Epithelial cell of prostate (primary cell): ENCODE results near the gene STX12.
"Not testable (repeated sequence)": the region's sequence is repeated elsewhere in the genome, so short reads cannot be mapped to it uniquely, and the experiment has no call there.

Experiments used
- DNase-seq: peaks from one replicate; pipeline ENCODE4 v3.0.0-alpha.2; 2011; ENCODE audit warnings: low read depth, low spot score
- H3K27ac ChIP-seq: fragments of 450-650 bp; 2 replicates; pipeline ENCODE4 v1.5.1; 2017; ENCODE audit warnings: mild to moderate bottlenecking

Gene STX12

GRCh38 chr1:27864264-27864895 is 91.4 kb downstream of the STX12 start:
- DNase-seq = no peak
- peak overlapping the region; percentile 35 for H3K27ac ChIP-seq

DNA sequence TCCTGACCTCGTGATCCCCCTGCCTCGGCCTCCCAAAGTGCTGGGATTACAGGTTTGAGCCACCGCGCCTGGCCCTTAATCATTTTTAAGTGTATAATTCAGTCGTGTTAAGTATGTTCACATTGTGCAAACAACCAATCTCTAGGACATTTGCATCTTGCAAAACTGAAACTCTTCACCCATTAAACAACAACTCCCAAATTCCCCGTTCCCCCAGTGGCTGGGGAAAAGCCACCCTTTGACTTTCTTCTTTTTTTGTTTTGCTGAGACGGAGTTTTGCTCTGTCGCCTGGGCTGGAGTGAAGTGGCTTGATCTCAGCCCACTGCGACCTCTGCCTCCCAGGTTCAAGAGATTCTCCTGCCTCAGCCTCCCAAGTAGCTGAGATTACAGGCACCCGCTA is 92.8 kb downstream of the STX12 start:
- no peak overlapping the region for H3K27ac ChIP-seq
- DNase-seq = no peak

DNA sequence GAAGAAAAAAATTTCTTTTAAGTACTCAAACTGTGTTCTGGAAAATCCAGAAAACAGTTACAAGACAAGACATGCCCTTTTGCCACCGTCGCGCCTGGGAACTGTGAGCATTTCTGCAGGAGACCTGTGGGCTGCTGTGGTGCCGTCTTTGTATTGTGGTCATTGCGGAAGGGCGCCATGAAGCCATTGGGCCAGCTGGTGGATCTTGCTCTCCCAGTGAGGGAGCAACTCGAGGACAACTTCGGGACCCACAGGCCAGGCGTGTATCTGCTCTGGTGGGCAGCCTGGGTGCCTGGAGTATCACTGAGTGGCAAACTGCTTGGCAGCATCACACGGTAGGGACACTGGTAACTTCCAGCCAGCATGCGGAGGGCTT is 95.5 kb downstream of the STX12 start:
- no peak for DNase-seq
- no peak overlapping the region for H3K27ac ChIP-seq

- DNase-seq = no peak
- H3K27ac ChIP-seq = no peak overlapping the region
Measured at GRCh38 chr1:27868932-27869718, 96.1 kb downstream of the STX12 start.

DNA sequence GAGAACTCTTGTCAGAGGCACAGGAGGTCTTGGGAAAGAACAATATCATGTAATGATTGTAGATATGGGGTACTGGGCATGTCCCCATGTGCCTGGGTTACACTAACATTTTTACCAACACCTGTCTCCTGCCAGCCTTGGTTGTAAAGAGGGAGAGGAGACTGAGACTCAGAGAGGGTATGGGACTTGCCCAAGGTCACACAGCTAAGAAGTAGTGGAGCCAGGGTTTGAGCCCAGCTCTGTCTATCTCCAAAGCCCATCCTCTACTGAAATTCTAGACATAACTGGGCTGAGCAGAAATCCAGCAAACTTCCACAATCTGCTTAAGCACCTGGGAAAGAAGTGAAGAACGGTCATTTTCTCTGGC is 96.7 kb downstream of the STX12 start:
- DNase-seq = no peak
- no peak overlapping the region for H3K27ac ChIP-seq

DNA sequence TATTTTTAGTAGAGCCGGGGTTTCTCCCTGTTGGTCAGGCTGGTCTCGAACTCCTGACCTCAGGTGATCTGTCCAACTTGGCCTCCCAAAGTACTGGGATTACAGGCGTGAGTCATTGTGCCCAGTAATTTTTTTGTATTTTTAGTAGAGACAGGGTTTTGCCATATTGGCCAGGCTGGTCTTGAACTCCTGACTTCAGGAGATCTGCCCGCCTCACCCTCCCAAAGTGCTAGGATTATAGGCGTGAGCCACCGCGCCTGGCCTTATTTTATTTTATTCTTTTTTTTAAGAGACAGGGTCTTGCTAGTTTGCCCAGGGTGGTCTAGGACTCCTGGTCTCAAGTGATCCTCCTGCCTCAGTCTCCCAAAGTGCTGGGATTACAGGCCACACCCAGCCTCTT is 98.1 kb downstream of the STX12 start:
- not testable (repeated sequence) for H3K27ac ChIP-seq, DNase-seq

GRCh38 chr1:27872059-27872801 is 99.2 kb downstream of the STX12 start, which contains the start of gene THEMIS2:
Gene THEMIS2 (plus strand): TSS chr1:27872544. CDS start chr1:27872572, 28 bp downstream.
- DNase-seq = no peak
- H3K27ac ChIP-seq = no peak within 1 kb of the TSS

- no peak overlapping the region for H3K27ac ChIP-seq
Measured at GRCh38 chr1:27872802-27873551, 100.0 kb downstream of the STX12 start.

GRCh38 chr1:27873671-27874384 is 100.8 kb downstream of the STX12 start:
- no peak for DNase-seq
- H3K27ac ChIP-seq = no peak overlapping the region

More at GRCh38 chr1:27872802-27873551, 100.0 kb downstream of the STX12 start:
- peak; percentile 22 for DNase-seq
